ENCODE data around the gene KIF4B.
"Not testable (repeated sequence)": the region's sequence is repeated elsewhere in the genome, so short reads cannot be mapped to it uniquely, and the experiment has no call there.

Gene KIF4B

GRCh38 chr5:154970759-154971158 is 42.8 kb upstream of the KIF4B start:
- Histone ChIP-seq H3K9me3 (no peaks in the 10 kb centered on the region), H3K4me3 (ENCODE audit: low read depth, low read length) (no peak overlapping the region), H3K27me3 (no peaks in the 10 kb centered on the region), H3K4me1 (no peaks in the 10 kb centered on the region), H3K36me3 (peaks cover 12% of the 10 kb centered on the region)
- DNase-seq = no peak
- TF ChIP-seq, protein P1, sequence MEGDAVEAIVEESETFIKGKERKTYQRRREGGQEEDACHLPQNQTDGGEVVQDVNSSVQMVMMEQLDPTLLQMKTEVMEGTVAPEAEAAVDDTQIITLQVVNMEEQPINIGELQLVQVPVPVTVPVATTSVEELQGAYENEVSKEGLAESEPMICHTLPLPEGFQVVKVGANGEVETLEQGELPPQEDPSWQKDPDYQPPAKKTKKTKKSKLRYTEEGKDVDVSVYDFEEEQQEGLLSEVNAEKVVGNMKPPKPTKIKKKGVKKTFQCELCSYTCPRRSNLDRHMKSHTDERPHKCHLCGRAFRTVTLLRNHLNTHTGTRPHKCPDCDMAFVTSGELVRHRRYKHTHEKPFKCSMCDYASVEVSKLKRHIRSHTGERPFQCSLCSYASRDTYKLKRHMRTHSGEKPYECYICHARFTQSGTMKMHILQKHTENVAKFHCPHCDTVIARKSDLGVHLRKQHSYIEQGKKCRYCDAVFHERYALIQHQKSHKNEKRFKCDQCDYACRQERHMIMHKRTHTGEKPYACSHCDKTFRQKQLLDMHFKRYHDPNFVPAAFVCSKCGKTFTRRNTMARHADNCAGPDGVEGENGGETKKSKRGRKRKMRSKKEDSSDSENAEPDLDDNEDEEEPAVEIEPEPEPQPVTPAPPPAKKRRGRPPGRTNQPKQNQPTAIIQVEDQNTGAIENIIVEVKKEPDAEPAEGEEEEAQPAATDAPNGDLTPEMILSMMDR (IDR thresholded peaks at IDR 0.05; ENCODE audit: low read depth, low read length) = no peak

- no peaks in the 10 kb centered on the region for H3K4me1 ChIP-seq
- no peaks in the 10 kb centered on the region for H3K27me3 ChIP-seq
- no peak overlapping the region for H3K4me3 ChIP-seq (ENCODE audit: low read depth, low read length)
- peaks cover 12% of the 10 kb centered on the region for H3K36me3 ChIP-seq
- TF ChIP-seq, protein P1 (IDR thresholded peaks at IDR 0.05; ENCODE audit: low read depth, low read length) = no peak
- no peak for DNase-seq
- H3K9me3 ChIP-seq = no peaks in the 10 kb centered on the region
Measured at GRCh38 chr5:154971501-154971900, 42.1 kb upstream of the KIF4B start.

DNA sequence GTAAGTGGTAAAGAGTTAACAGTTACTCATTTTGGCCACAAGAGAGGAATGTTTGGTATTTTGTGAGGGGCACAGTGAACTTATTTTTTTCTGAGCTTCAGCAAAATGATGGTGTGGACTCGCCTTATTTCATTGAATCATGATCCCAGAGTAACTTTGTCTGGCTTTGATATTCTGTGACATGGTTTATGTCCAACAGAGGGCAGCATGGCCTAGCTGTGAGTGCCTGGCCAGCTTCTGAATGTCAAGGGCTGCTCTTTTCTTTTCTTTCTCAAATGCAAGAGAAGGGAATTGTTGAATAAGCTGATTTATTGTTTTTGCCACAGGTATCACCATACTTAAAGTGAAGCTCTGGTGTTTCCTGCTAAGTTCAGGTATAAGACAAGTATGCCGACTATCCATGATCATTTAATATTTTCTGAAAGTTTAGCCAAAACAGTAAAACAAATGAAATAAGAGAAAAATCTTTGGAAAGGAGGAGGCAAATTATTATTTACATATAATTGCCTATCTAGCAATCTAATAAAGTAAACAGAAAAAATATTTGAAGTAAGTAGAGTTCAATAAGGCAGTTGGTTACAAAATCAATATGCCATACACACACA is 41.0 kb upstream of the KIF4B start:
- H3K9me3 ChIP-seq = no peaks in the 10 kb centered on the region
- H3K4me1 ChIP-seq = no peaks in the 10 kb centered on the region
- TF ChIP-seq, protein P1 (IDR thresholded peaks at IDR 0.05; ENCODE audit: low read depth, low read length) = peak; percentile 85
- peak; percentile 55 for DNase-seq
- peaks cover 7% of the 10 kb centered on the region for H3K36me3 ChIP-seq
- no peaks in the 10 kb centered on the region for H3K27me3 ChIP-seq
- H3K4me3 ChIP-seq (ENCODE audit: low read depth, low read length) = no peak overlapping the region

- not testable (repeated sequence) for H3K9me3 ChIP-seq, DNase-seq, H3K27me3 ChIP-seq
Measured at GRCh38 chr5:154976082-154976481, 37.5 kb upstream of the KIF4B start.

GRCh38 chr5:154977409-154977808 is 36.1 kb upstream of the KIF4B start:
- Histone ChIP-seq H3K27me3 (no peaks in the 10 kb centered on the region), H3K36me3 (no peaks in the 10 kb centered on the region; the same call in 1 of the 2 replicates), H3K4me3 (ENCODE audit: low read depth, low read length) (no peak overlapping the region), H3K4me1 (no peaks in the 10 kb centered on the region), H3K9me3 (no peaks in the 10 kb centered on the region)
- TF ChIP-seq, protein P1 (IDR thresholded peaks at IDR 0.05; ENCODE audit: low read depth, low read length) = no peak
- DNase-seq = no peak

More at GRCh38 chr5:154976082-154976481, 37.5 kb upstream of the KIF4B start:
- H3K4me3 ChIP-seq (ENCODE audit: low read depth, low read length); H3K36me3 ChIP-seq; H3K4me1 ChIP-seq: not testable (repeated sequence)

- not testable (repeated sequence) for H3K4me1 ChIP-seq; DNase-seq; H3K9me3 ChIP-seq; H3K27me3 ChIP-seq; H3K36me3 ChIP-seq; H3K4me3 ChIP-seq (ENCODE audit: low read depth, low read length)
Measured at GRCh38 chr5:154978294-154978693, 35.3 kb upstream of the KIF4B start.

GRCh38 chr5:154984946-154985516 is 28.5 kb upstream of the KIF4B start:
- DNase-seq = no peak
- TF ChIP-seq, protein P1 (IDR thresholded peaks at IDR 0.05; ENCODE audit: low read depth, low read length) = no peak
- peaks cover 9% of the 10 kb centered on the region; the same call in 1 of the 2 replicates for H3K27me3 ChIP-seq
- no peaks in the 10 kb centered on the region for H3K4me1 ChIP-seq
- H3K36me3 ChIP-seq = no peaks in the 10 kb centered on the region
- H3K4me3 ChIP-seq (ENCODE audit: low read depth, low read length) = no peak overlapping the region
- no peaks in the 10 kb centered on the region for H3K9me3 ChIP-seq

Measured in BE2C (cell line).